A549 (cell line): ENCODE data around the gene PACS2. TPM values are rescaled to one million over a fixed set of nuclear protein-coding genes. Genes with fewer than 3 reads are reported as not detected.

Source experiments
- ATAC-seq, 2 experiments: fragments of 200-7000 bp in 1 of 2; fragments of >200 bp in 1 of 2; cut with Nextera tagmentation in 1 of 2; cut with Tn5 transposase in 1 of 2; 3 replicates each; pipeline versions ENCODE4 v1.8.0 to v1.9.1; 2018 to 2020; ENCODE audit warnings: mild to moderate bottlenecking in 1 of 2, moderate library complexity in 1 of 2
- CTCF ChIA-PET: fragments of 300-600 bp; sonication (Branson Sonifier 250); formaldehyde crosslinking; extraction: SDS; loops from one replicate; lab custom pipeline; 2021; ENCODE audit warnings: antibody characterized with exemption, inconsistent platforms; lab: Yijun Ruan, JAX
- POLR2A ChIA-PET: fragments of 350-600 bp; formaldehyde crosslinking; extraction: SDS; loops from one replicate; lab custom pipeline; 2021; ENCODE audit warnings: antibody characterized with exemption, inconsistent platforms; lab: Yijun Ruan, JAX
- DNase-seq, 2 experiments: peaks; one replicate each; pipeline versions ENCODE4 v3.0.0 to v3.0.0-alpha.2; 2011 to 2016; ENCODE audit warnings: low read depth in 1 of 2, low spot score in 1 of 2
- FAIRE-seq: peaks from 2 replicates; lab custom pipeline; 2011; peaks lifted over from hg19 to GRCh38; lab: Jason Lieb, UNC
- H3K27ac ChIP-seq, 2 experiments: fragments of >200 bp; sonication (Bioruptor Twin); formaldehyde crosslinking; 3 replicates each; pipeline ENCODE4 v1.5.1; 2016 to 2017
- H3K4me1 ChIP-seq: fragments of >200 bp; sonication (Bioruptor Twin); formaldehyde crosslinking; 3 replicates; pipeline ENCODE4 v1.6.1; 2016
- H3K4me2 ChIP-seq: fragments of >200 bp; sonication (Bioruptor Twin); formaldehyde crosslinking; 3 replicates; pipeline ENCODE4 v1.6.1; 2016
- H3K4me3 ChIP-seq: fragments of >200 bp; sonication (Bioruptor Twin); formaldehyde crosslinking; 3 replicates; pipeline ENCODE4 v1.5.1; 2016
- H3K9me3 ChIP-seq: fragments of >200 bp; sonication (Bioruptor Twin); formaldehyde crosslinking; 3 replicates; pipeline ENCODE4 v1.6.1; 2016
- CBX2 ChIP-seq: fragments of 200-600 bp; sonication (generic); IDR thresholded peaks from 2 replicates; pipeline ENCODE4 v1.6.1; 2016; ENCODE audit warnings: low read depth, mild to moderate bottlenecking, borderline replicate concordance
- CBX8 ChIP-seq: fragments of 200-600 bp; sonication (generic); IDR thresholded peaks from 2 replicates; pipeline ENCODE4 v1.6.1; 2016
- CHD2 ChIP-seq: fragments of 150-350 bp; IDR thresholded peaks from 2 replicates; pipeline ENCODE4 v1.6.1; 2014; ENCODE audit warnings: low read length; ENCODE audit not compliant: partially characterized antibody
- CTCF ChIP-seq: fragments of >200 bp; sonication (Bioruptor Twin); formaldehyde crosslinking; IDR thresholded peaks from 3 replicates; pipeline ENCODE4 v1.5.1; 2016
- EHF ChIP-seq: fragments of 250-450 bp; sonication (Bioruptor Pico); IDR thresholded peaks from 2 replicates; pipeline ENCODE4 v1.5.0; 2020; ENCODE audit warnings: mild to moderate bottlenecking
- ELK1 ChIP-seq: fragments of 150-350 bp; IDR thresholded peaks from 2 replicates; pipeline ENCODE4 v1.6.1; 2014; ENCODE audit warnings: low read depth, mild to moderate bottlenecking, low read length
- ESRRA ChIP-seq: fragments of 150-350 bp; IDR thresholded peaks from 2 replicates; pipeline ENCODE4 v1.6.1; 2014; ENCODE audit warnings: mild to moderate bottlenecking, low read length, borderline replicate concordance
- FOSB ChIP-seq: fragments of 250-450 bp; sonication (Bioruptor Pico); IDR thresholded peaks from 2 replicates; pipeline ENCODE4 v1.5.0; 2020; ENCODE audit warnings: mild to moderate bottlenecking, moderate library complexity
- HDAC2 ChIP-seq: fragments of 200-600 bp; sonication (generic); IDR thresholded peaks from 2 replicates; pipeline ENCODE4 v1.6.1; 2016
- HOXA7 ChIP-seq: fragments of 250-450 bp; sonication (Bioruptor Pico); IDR thresholded peaks from 2 replicates; pipeline ENCODE4 v1.5.0; 2020; ENCODE audit warnings: mild to moderate bottlenecking, moderate library complexity
- HOXB5 ChIP-seq: fragments of 250-450 bp; sonication (Bioruptor Pico); IDR thresholded peaks from 2 replicates; pipeline ENCODE4 v1.5.0; 2020; ENCODE audit warnings: mild to moderate bottlenecking, moderate library complexity
- KDM5A ChIP-seq: fragments of 200-600 bp; sonication (generic); IDR thresholded peaks from 2 replicates; pipeline ENCODE4 v1.6.1; 2016; ENCODE audit warnings: antibody characterized with exemption, mild to moderate bottlenecking
- NFE2L2 ChIP-seq: fragments of 150-350 bp; conservative IDR thresholded peaks from 2 replicates; pipeline ENCODE4 v1.6.1; 2014; ENCODE audit warnings: low read length
- NPAS2 ChIP-seq: fragments of 250-450 bp; sonication (Bioruptor Pico); IDR thresholded peaks from 2 replicates; pipeline ENCODE4 v1.8.0; 2022; ENCODE audit warnings: mild to moderate bottlenecking, moderate library complexity, borderline replicate concordance
- PHF8 ChIP-seq: fragments of 200-600 bp; sonication (generic); IDR thresholded peaks from 2 replicates; pipeline ENCODE4 v1.6.1; 2016; ENCODE audit warnings: low read depth, mild to moderate bottlenecking, antibody characterized with exemption, moderate library complexity, borderline replicate concordance
- POLR2AphosphoS2 ChIP-seq: conservative IDR thresholded peaks from 2 replicates; pipeline ENCODE4 v1.6.1; 2012; ENCODE audit warnings: low read length, improper control_type of control experiment, inconsistent platforms
- RCOR1 ChIP-seq: fragments of 150-350 bp; IDR thresholded peaks from 2 replicates; pipeline ENCODE4 v1.6.1; 2014; ENCODE audit warnings: antibody characterized with exemption, low read length, low read depth
- RFX5 ChIP-seq: fragments of 450-650 bp; IDR thresholded peaks from 2 replicates; pipeline ENCODE4 v1.7.1; 2014; ENCODE audit warnings: antibody characterized with exemption, mild to moderate bottlenecking, moderate library complexity
- RNF2 ChIP-seq: fragments of 200-600 bp; sonication (generic); IDR thresholded peaks from 2 replicates; pipeline ENCODE4 v1.6.1; 2016; ENCODE audit warnings: low read depth, mild to moderate bottlenecking, antibody characterized with exemption, moderate library complexity, borderline replicate concordance
- ZNF302 ChIP-seq: fragments of 250-450 bp; sonication (Bioruptor Pico); IDR thresholded peaks from 2 replicates; pipeline ENCODE4 v1.9.0; 2021; ENCODE audit warnings: inconsistent platforms, mild to moderate bottlenecking, moderate library complexity
- ZSCAN20 ChIP-seq: fragments of 250-450 bp; sonication (Bioruptor Pico); IDR thresholded peaks from 2 replicates; pipeline ENCODE4 v1.8.0; 2022; ENCODE audit warnings: mild to moderate bottlenecking, moderate library complexity
- WGBS: methylation state at CpG from one replicate; pipeline ENCODE4 v1.1.6; 2017; ENCODE audit errors: missing lambda C conversion rate; 5-methylcytosine and 5-hydroxymethylcytosine counted together
- polyA plus RNA-seq, 4 experiments: library from polyadenylated mRNA; depleted of rRNA in 3 of 4; stranded (reverse); fragments of >200 nt; fragmentation: RNase III in 1 of 4; extraction: RNeasy Plus Mini Kit Qiagen cat#74134 plus additional on column Dnase treatment in 1 of 4; gene quantifications; 2 replicates in 3 of 4; 3 replicates in 1 of 4; pipeline ENCODE4 v1.2.3, GENCODE V29; 2011 to 2017
- TF ChIP-seq, protein P1 (sequence below): IDR thresholded peaks from 2 replicates; pipeline ENCODE4 v1.6.1; 2012
- TF ChIP-seq, protein P2 (sequence below): fragments of 450-650 bp; IDR thresholded peaks from 2 replicates; pipeline ENCODE4 v1.6.1; 2014; ENCODE audit warnings: antibody characterized with exemption
- TF ChIP-seq, protein P3 (sequence below): IDR thresholded peaks from 2 replicates; pipeline ENCODE4 v1.6.1; 2012; ENCODE audit warnings: low read depth, borderline replicate concordance

Gene PACS2
- polyA plus RNA-seq, 2 of the 4 experiments (the other 2 are of a cell fraction), result 11.9 to 24.5 TPM

- 89% methylated on average over 7 of the region's 7 CpGs for WGBS
- H3K4me2 ChIP-seq, result no peak overlapping the region
- ATAC-seq, result no peak
- H3K4me1 ChIP-seq, result no peaks in the 10 kb centered on the region
- no peak overlapping the region for H3K27ac ChIP-seq
- H3K9me3 ChIP-seq, result peaks cover 6% of the 10 kb centered on the region; the same call in 1 of the 3 replicates
- no peak for TF ChIP-seq KDM5A
- TF ChIP-seq, protein P1, sequence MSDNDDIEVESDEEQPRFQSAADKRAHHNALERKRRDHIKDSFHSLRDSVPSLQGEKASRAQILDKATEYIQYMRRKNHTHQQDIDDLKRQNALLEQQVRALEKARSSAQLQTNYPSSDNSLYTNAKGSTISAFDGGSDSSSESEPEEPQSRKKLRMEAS, result no peak
- no peak for TF ChIP-seq POLR2AphosphoS2
- TF ChIP-seq FOSB (CRISPR knock-in tag), result no peak
- TF ChIP-seq HDAC2, result no peak
- TF ChIP-seq RFX5, result no peak
- no peak for TF ChIP-seq CHD2
- TF ChIP-seq ESRRA, result no peak
- TF ChIP-seq RCOR1, result no peak
- TF ChIP-seq ELK1, result no peak
- TF ChIP-seq, protein P2, sequence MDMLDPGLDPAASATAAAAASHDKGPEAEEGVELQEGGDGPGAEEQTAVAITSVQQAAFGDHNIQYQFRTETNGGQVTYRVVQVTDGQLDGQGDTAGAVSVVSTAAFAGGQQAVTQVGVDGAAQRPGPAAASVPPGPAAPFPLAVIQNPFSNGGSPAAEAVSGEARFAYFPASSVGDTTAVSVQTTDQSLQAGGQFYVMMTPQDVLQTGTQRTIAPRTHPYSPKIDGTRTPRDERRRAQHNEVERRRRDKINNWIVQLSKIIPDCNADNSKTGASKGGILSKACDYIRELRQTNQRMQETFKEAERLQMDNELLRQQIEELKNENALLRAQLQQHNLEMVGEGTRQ, result no peak
- no peak for TF ChIP-seq CTCF
- no peak for TF ChIP-seq HOXB5 (CRISPR knock-in tag)
- TF ChIP-seq CBX8, result no peak
- no peak for TF ChIP-seq EHF (CRISPR knock-in tag)
- TF ChIP-seq PHF8, result no peak
- CTCF ChIA-PET, result interaction anchor here (0.7 to 2.5 kb wide), 6 partner anchors 9 to 33 kb away, joined by 3 to 6 read pairs (median 4); no protein-coding TSS in a partner anchor
- H3K4me3 ChIP-seq, result no peak overlapping the region
- POLR2A ChIA-PET, result no interaction called here
- no peak for FAIRE-seq
- DNase-seq, result no peak
Observed at GRCh38 chr14:105343194-105343593, 28.6 kb downstream of the PACS2 start.

DNA sequence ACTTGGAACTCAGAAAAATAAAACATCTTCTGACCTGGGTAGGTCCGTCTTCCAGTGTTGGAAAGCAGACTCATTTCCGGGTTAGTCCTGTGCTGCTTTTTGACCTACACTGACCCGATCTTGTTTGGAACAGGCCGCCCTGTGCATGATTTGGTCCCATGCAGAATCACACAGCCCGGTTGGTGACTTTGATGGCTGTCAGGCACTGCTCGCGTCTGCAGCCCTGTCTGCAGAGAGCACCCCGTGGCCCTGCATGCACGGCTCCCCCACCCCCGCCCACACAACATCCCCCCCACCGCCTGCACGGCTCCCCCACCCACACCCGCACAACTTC lies 31.6 kb downstream of the PACS2 start:
- TF ChIP-seq NFE2L2 (no peak), HOXA7 (CRISPR knock-in tag) (no peak), ZNF302 (CRISPR knock-in tag) (no peak), NPAS2 (no peak), ZSCAN20 (CRISPR knock-in tag) (no peak), CBX2 (no peak), ELK1 (no peak), RNF2 (no peak)
- TF ChIP-seq, protein P3, sequence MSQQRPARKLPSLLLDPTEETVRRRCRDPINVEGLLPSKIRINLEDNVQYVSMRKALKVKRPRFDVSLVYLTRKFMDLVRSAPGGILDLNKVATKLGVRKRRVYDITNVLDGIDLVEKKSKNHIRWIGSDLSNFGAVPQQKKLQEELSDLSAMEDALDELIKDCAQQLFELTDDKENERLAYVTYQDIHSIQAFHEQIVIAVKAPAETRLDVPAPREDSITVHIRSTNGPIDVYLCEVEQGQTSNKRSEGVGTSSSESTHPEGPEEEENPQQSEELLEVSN, result no peak
- TF ChIP-seq, protein P1, result no peak
- POLR2A ChIA-PET, result no interaction called here
- Histone ChIP-seq H3K4me2 (no peak overlapping the region), H3K4me3 (no peak overlapping the region), H3K9me3 (peaks cover 6% of the 10 kb centered on the region; the same call in 1 of the 3 replicates), H3K4me1 (no peaks in the 10 kb centered on the region), H3K27ac (no peak overlapping the region)
- FAIRE-seq (no peak), ATAC-seq (no peak), DNase-seq (no peak)
- CTCF ChIA-PET, result interaction anchor here (1.2 to 1.5 kb wide), 2 partner anchors 24 to 187 kb away, joined by 3 read pairs; no protein-coding TSS in a partner anchor
- 87% methylated on average over 9 of the region's 13 CpGs for WGBS
